Activated naive CD8-positive, alpha-beta T cell treated with anti-CD3 and anti-CD28 coated beads, Interleukin-2, amount 10 ng/mL, durations not matched to agents 7 days and 5 days (primary cell): Measurements from ENCODE around the gene POLQ. TPM values are rescaled to one million over a fixed set of nuclear protein-coding genes. Genes with fewer than 3 reads are reported as not detected.
"Not testable (repeated sequence)": the region's sequence is repeated elsewhere in the genome, so short reads cannot be mapped to it uniquely, and the experiment has no call there.

Experiments
- ATAC-seq: fragments of 150-1000 bp; cut with Tn5 transposase; one replicate; pipeline ENCODE4 v1.10.0; 2021; ENCODE audit warnings: low read depth, moderate library complexity
- POLR2A ChIA-PET: fragments of 350-600 bp; sonication (Branson Sonifier 250); formaldehyde crosslinking; loops from one replicate; lab custom pipeline; 2021; ENCODE audit warnings: antibody characterized with exemption; lab: Charles Lee
- DNase-seq: peaks from one replicate; pipeline ENCODE4 v3.0.0; 2021
- H3K27ac Mint-ChIP-seq: one replicate; pipeline ENCODE4 v1.8.0; 2022; ENCODE audit warnings: mild to moderate bottlenecking, mixed read lengths
- H3K27me3 Mint-ChIP-seq: one replicate; pipeline ENCODE4 v1.8.0; 2022; ENCODE audit warnings: mild to moderate bottlenecking, moderate library complexity, mixed read lengths
- H3K36me3 Mint-ChIP-seq: one replicate; pipeline ENCODE4 v1.8.0; 2021; ENCODE audit warnings: mild to moderate bottlenecking, mixed read lengths
- H3K4me1 Mint-ChIP-seq: one replicate; pipeline ENCODE4 v1.8.0; 2021; ENCODE audit warnings: mixed read lengths
- H3K4me3 Mint-ChIP-seq: one replicate; pipeline ENCODE4 v1.8.0; 2022; ENCODE audit warnings: mild to moderate bottlenecking, moderate library complexity, mixed read lengths
- H3K9me3 Mint-ChIP-seq: one replicate; pipeline ENCODE4 v1.8.0; 2021; ENCODE audit warnings: mixed read lengths
- total RNA-seq, 2 experiments: library from RNA; stranded (reverse); gene quantifications; one replicate each; pipeline ENCODE4 v1.2.3, GENCODE V29; 2021

The POLQ gene
- total RNA-seq, 2 experiments from 2014 or later: 22.3 to 25.9 TPM

GRCh38 chr3:121436074-121436473, 109.7 kb downstream of the POLQ start:
- peaks cover 12% of the 10 kb centered on the region for H3K4me1 Mint-ChIP-seq
- no peak for DNase-seq
- peaks cover 37% of the 10 kb centered on the region for H3K36me3 Mint-ChIP-seq
- H3K9me3 Mint-ChIP-seq: no peaks in the 10 kb centered on the region
- H3K27me3 Mint-ChIP-seq: no peaks in the 10 kb centered on the region
- H3K4me3 Mint-ChIP-seq: no peak overlapping the region
- POLR2A ChIA-PET: no interaction called here
- ATAC-seq: no peak
- H3K27ac Mint-ChIP-seq: no peak overlapping the region

GRCh38 chr3:121431726-121432517, 113.9 kb downstream of the POLQ start:
- Mint-ChIP-seq H3K36me3 (peaks cover 55% of the 10 kb centered on the region), H3K4me3 (peak overlapping the region; percentile 71), H3K4me1 (peaks cover 18% of the 10 kb centered on the region), H3K27ac (peak overlapping the region; percentile 82), H3K27me3 (no peaks in the 10 kb centered on the region), H3K9me3 (no peaks in the 10 kb centered on the region)
- peak; percentile 96 for ATAC-seq
- no peak for DNase-seq
- POLR2A ChIA-PET: no interaction called here

GRCh38 chr3:121430664-121431215, 115.0 kb downstream of the POLQ start:
- POLR2A ChIA-PET: no interaction called here
- Mint-ChIP-seq H3K27me3 (no peaks in the 10 kb centered on the region), H3K27ac (no peak overlapping the region), H3K36me3 (peaks cover 54% of the 10 kb centered on the region), H3K4me1 (peaks cover 18% of the 10 kb centered on the region), H3K4me3 (no peak overlapping the region), H3K9me3 (no peaks in the 10 kb centered on the region)
- DNase-seq: no peak
- ATAC-seq: no peak

- POLR2A ChIA-PET: no interaction called here
- H3K4me3 Mint-ChIP-seq: no peak overlapping the region
- H3K36me3 Mint-ChIP-seq: peaks cover 43% of the 10 kb centered on the region
- H3K4me1 Mint-ChIP-seq: peaks cover 6% of the 10 kb centered on the region
- no peak for ATAC-seq
- no peaks in the 10 kb centered on the region for H3K27me3 Mint-ChIP-seq
- no peaks in the 10 kb centered on the region for H3K9me3 Mint-ChIP-seq
- DNase-seq: no peak
- H3K27ac Mint-ChIP-seq: no peak overlapping the region
Measured at GRCh38 chr3:121424549-121424948, 121.2 kb downstream of the POLQ start.

- no peak overlapping the region for H3K4me3 Mint-ChIP-seq
- H3K36me3 Mint-ChIP-seq: peaks cover 15% of the 10 kb centered on the region
- DNase-seq: no peak
- POLR2A ChIA-PET: no interaction called here
- H3K9me3 Mint-ChIP-seq: no peaks in the 10 kb centered on the region
- no peaks in the 10 kb centered on the region for H3K4me1 Mint-ChIP-seq
- H3K27ac Mint-ChIP-seq: no peak overlapping the region
- ATAC-seq: no peak
- no peaks in the 10 kb centered on the region for H3K27me3 Mint-ChIP-seq
Measured at GRCh38 chr3:121418182-121418581, 127.6 kb downstream of the POLQ start.

GRCh38 chr3:121414924-121415323, 130.9 kb downstream of the POLQ start:
- Mint-ChIP-seq H3K27ac (no peak overlapping the region), H3K36me3 (peaks cover 7% of the 10 kb centered on the region), H3K27me3 (no peaks in the 10 kb centered on the region), H3K9me3 (no peaks in the 10 kb centered on the region), H3K4me3 (no peak overlapping the region), H3K4me1 (peaks cover 2% of the 10 kb centered on the region)
- DNase-seq (no peak), ATAC-seq (no peak)
- POLR2A ChIA-PET: no interaction called here

- Mint-ChIP-seq H3K4me3 (no peak overlapping the region), H3K4me1 (peaks cover 3% of the 10 kb centered on the region), H3K27ac (no peak overlapping the region), H3K9me3 (no peaks in the 10 kb centered on the region), H3K27me3 (no peaks in the 10 kb centered on the region), H3K36me3 (no peaks in the 10 kb centered on the region)
- ATAC-seq: no peak
- POLR2A ChIA-PET: no interaction called here
- DNase-seq: no peak
Measured at GRCh38 chr3:121411523-121411922, 134.3 kb downstream of the POLQ start.

GRCh38 chr3:121405631-121406030, 140.2 kb downstream of the POLQ start:
- no peak for DNase-seq
- Mint-ChIP-seq H3K27me3 (peaks cover 5% of the 10 kb centered on the region), H3K4me1 (peaks cover 3% of the 10 kb centered on the region), H3K9me3 (no peaks in the 10 kb centered on the region), H3K27ac (no peak overlapping the region), H3K36me3 (no peaks in the 10 kb centered on the region), H3K4me3 (no peak overlapping the region)
- POLR2A ChIA-PET: no interaction called here
- ATAC-seq: no peak

- H3K36me3 Mint-ChIP-seq: no peaks in the 10 kb centered on the region
- H3K27me3 Mint-ChIP-seq: peaks cover 11% of the 10 kb centered on the region
- H3K4me1 Mint-ChIP-seq: no peaks in the 10 kb centered on the region
- POLR2A ChIA-PET: no interaction called here
- H3K9me3 Mint-ChIP-seq: no peaks in the 10 kb centered on the region
- DNase-seq: no peak
- no peak for ATAC-seq
- no peak overlapping the region for H3K27ac Mint-ChIP-seq
- no peak overlapping the region for H3K4me3 Mint-ChIP-seq
Measured at GRCh38 chr3:121399820-121400219, 146.0 kb downstream of the POLQ start.

GRCh38 chr3:121398051-121398450, 147.7 kb downstream of the POLQ start:
- H3K9me3 Mint-ChIP-seq, ATAC-seq, H3K4me3 Mint-ChIP-seq, H3K36me3 Mint-ChIP-seq, H3K4me1 Mint-ChIP-seq, DNase-seq, H3K27ac Mint-ChIP-seq, POLR2A ChIA-PET: not testable (repeated sequence)
- H3K27me3 Mint-ChIP-seq: peaks cover 14% of the 10 kb centered on the region

GRCh38 chr3:121395967-121396366, 149.8 kb downstream of the POLQ start:
- peaks cover 14% of the 10 kb centered on the region for H3K27me3 Mint-ChIP-seq

GRCh38 chr3:121388308-121388707, 157.5 kb downstream of the POLQ start:
- H3K4me3 Mint-ChIP-seq, H3K4me1 Mint-ChIP-seq, H3K9me3 Mint-ChIP-seq, H3K27me3 Mint-ChIP-seq, POLR2A ChIA-PET, H3K36me3 Mint-ChIP-seq, ATAC-seq, H3K27ac Mint-ChIP-seq, DNase-seq: not testable (repeated sequence)

More at GRCh38 chr3:121395967-121396366, 149.8 kb downstream of the POLQ start:
- H3K4me3 Mint-ChIP-seq, H3K36me3 Mint-ChIP-seq, ATAC-seq, H3K27ac Mint-ChIP-seq, H3K9me3 Mint-ChIP-seq, DNase-seq, POLR2A ChIA-PET, H3K4me1 Mint-ChIP-seq: not testable (repeated sequence)
